ENCODE measurements around the gene AUH. TPM values are rescaled to one million over a fixed set of nuclear protein-coding genes. Genes with fewer than 3 reads are reported as not detected.

AUH gene
- total RNA-seq, 1 donor from 2014 or later: 9.8 TPM

- Mint-ChIP-seq H3K4me1 (ENCODE audit: low read depth, unreplicated experiment) (peaks cover 5% of the 10 kb centered on the region), H3K27me3 (ENCODE audit: low read depth, unreplicated experiment) (no peaks in the 10 kb centered on the region), H3K4me3 (ENCODE audit: unreplicated experiment) (no peak overlapping the region), H3K9me3 (ENCODE audit: unreplicated experiment) (no peaks in the 10 kb centered on the region), H3K36me3 (ENCODE audit: low read depth, unreplicated experiment) (peaks cover 3% of the 10 kb centered on the region), H3K27ac (ENCODE audit: unreplicated experiment) (no peak overlapping the region)
- H3K27ac ChIP-seq (ENCODE audit: low read depth, low read length): no peak overlapping the region
- H3K9me3 ChIP-seq (ENCODE audit: insufficient read depth, low read depth, low read length): no peaks in the 10 kb centered on the region
- no peaks in the 10 kb centered on the region for H4K20me1 ChIP-seq (ENCODE audit: insufficient read depth, low read length)
- no peaks in the 10 kb centered on the region for H3K27me3 ChIP-seq (ENCODE audit: insufficient read depth, low read length)
- no peak overlapping the region for H3K4me3 ChIP-seq (ENCODE audit: insufficient read depth, low read depth, low read length)
- FAIRE-seq (no peak), DNase-seq (ENCODE audit: low read depth) (peak; percentile 44)
- H3K9ac ChIP-seq (ENCODE audit: low read length): no peak overlapping the region
- H2AFZ ChIP-seq (ENCODE audit: low read depth, low read length): no peak overlapping the region
- TF ChIP-seq EZH2 (IDR thresholded peaks at IDR 0.05; ENCODE audit: insufficient read depth, low read length): no peak
- TF ChIP-seq, protein P1, sequence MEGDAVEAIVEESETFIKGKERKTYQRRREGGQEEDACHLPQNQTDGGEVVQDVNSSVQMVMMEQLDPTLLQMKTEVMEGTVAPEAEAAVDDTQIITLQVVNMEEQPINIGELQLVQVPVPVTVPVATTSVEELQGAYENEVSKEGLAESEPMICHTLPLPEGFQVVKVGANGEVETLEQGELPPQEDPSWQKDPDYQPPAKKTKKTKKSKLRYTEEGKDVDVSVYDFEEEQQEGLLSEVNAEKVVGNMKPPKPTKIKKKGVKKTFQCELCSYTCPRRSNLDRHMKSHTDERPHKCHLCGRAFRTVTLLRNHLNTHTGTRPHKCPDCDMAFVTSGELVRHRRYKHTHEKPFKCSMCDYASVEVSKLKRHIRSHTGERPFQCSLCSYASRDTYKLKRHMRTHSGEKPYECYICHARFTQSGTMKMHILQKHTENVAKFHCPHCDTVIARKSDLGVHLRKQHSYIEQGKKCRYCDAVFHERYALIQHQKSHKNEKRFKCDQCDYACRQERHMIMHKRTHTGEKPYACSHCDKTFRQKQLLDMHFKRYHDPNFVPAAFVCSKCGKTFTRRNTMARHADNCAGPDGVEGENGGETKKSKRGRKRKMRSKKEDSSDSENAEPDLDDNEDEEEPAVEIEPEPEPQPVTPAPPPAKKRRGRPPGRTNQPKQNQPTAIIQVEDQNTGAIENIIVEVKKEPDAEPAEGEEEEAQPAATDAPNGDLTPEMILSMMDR (IDR thresholded peaks at IDR 0.05; ENCODE audit: insufficient read depth, low read depth, low read length): no peak
- no peaks in the 10 kb centered on the region for H3K36me3 ChIP-seq (ENCODE audit: insufficient read depth, low read length)
- no peaks in the 10 kb centered on the region for H3K79me2 ChIP-seq (ENCODE audit: insufficient read depth, low read length)
- peaks cover 11% of the 10 kb centered on the region for H3K4me1 ChIP-seq (ENCODE audit: insufficient read depth, low read length)
- H3K4me2 ChIP-seq (ENCODE audit: low read length): no peak overlapping the region
Measured at GRCh38 chr9:91301161-91301560, 60.6 kb downstream of the AUH start.

DNA sequence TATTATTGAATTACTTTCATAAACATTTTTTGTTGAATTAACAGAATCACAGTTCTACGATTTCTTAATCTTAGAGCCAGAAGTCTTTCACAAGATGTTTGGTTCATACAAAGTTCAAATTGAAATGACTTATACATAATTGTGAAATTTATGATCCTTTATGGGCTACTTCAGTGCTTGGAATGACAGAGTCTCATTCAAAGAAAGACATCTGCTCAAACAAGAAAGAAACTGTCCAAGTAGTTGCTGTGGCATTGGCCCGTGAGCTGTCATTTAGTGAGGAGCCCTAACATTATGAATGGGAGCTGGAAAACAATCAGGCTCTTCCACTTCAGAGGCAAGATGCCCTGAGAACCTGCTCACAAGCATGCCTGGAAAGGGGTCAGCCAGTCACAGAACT is 63.4 kb downstream of the AUH start:
- Histone ChIP-seq H3K36me3 (ENCODE audit: insufficient read depth, low read length) (no peaks in the 10 kb centered on the region), H3K4me2 (ENCODE audit: low read length) (no peak overlapping the region), H3K27me3 (ENCODE audit: insufficient read depth, low read length) (no peaks in the 10 kb centered on the region), H4K20me1 (ENCODE audit: insufficient read depth, low read length) (no peaks in the 10 kb centered on the region), H3K79me2 (ENCODE audit: insufficient read depth, low read length) (no peaks in the 10 kb centered on the region), H3K4me1 (ENCODE audit: insufficient read depth, low read length) (peaks cover 11% of the 10 kb centered on the region), H3K4me3 (ENCODE audit: insufficient read depth, low read depth, low read length) (no peak overlapping the region), H2AFZ (ENCODE audit: low read depth, low read length) (no peak overlapping the region), H3K9ac (ENCODE audit: low read length) (no peak overlapping the region), H3K9me3 (ENCODE audit: insufficient read depth, low read depth, low read length) (no peaks in the 10 kb centered on the region), H3K27ac (ENCODE audit: low read depth, low read length) (no peak overlapping the region)
- H3K36me3 Mint-ChIP-seq (ENCODE audit: low read depth, unreplicated experiment): peaks cover 22% of the 10 kb centered on the region
- TF ChIP-seq EZH2 (IDR thresholded peaks at IDR 0.05; ENCODE audit: insufficient read depth, low read length): no peak
- TF ChIP-seq, protein P1 (IDR thresholded peaks at IDR 0.05; ENCODE audit: insufficient read depth, low read depth, low read length): no peak
- no peak overlapping the region for H3K27ac Mint-ChIP-seq (ENCODE audit: unreplicated experiment)
- peaks cover 3% of the 10 kb centered on the region for H3K4me1 Mint-ChIP-seq (ENCODE audit: low read depth, unreplicated experiment)
- DNase-seq (ENCODE audit: low read depth) (no peak), FAIRE-seq (no peak)
- no peaks in the 10 kb centered on the region for H3K9me3 Mint-ChIP-seq (ENCODE audit: unreplicated experiment)
- no peak overlapping the region for H3K4me3 Mint-ChIP-seq (ENCODE audit: unreplicated experiment)
- H3K27me3 Mint-ChIP-seq (ENCODE audit: low read depth, unreplicated experiment): no peaks in the 10 kb centered on the region

- H3K4me1 ChIP-seq (ENCODE audit: insufficient read depth, low read length): peaks cover 5% of the 10 kb centered on the region
- no peak overlapping the region for H3K9ac ChIP-seq (ENCODE audit: low read length)
- no peak for TF ChIP-seq EZH2 (IDR thresholded peaks at IDR 0.05; ENCODE audit: insufficient read depth, low read length)
- TF ChIP-seq, protein P1 (IDR thresholded peaks at IDR 0.05; ENCODE audit: insufficient read depth, low read depth, low read length): no peak
- H3K4me3 Mint-ChIP-seq (ENCODE audit: unreplicated experiment): no peak overlapping the region
- H2AFZ ChIP-seq (ENCODE audit: low read depth, low read length): no peak overlapping the region
- H3K9me3 Mint-ChIP-seq (ENCODE audit: unreplicated experiment): no peaks in the 10 kb centered on the region
- H3K4me3 ChIP-seq (ENCODE audit: insufficient read depth, low read depth, low read length): no peak overlapping the region
- DNase-seq (ENCODE audit: low read depth) (no peak), FAIRE-seq (no peak)
- no peaks in the 10 kb centered on the region for H3K27me3 Mint-ChIP-seq (ENCODE audit: low read depth, unreplicated experiment)
- no peaks in the 10 kb centered on the region for H3K27me3 ChIP-seq (ENCODE audit: insufficient read depth, low read length)
- peaks cover 27% of the 10 kb centered on the region for H3K36me3 Mint-ChIP-seq (ENCODE audit: low read depth, unreplicated experiment)
- peaks cover 2% of the 10 kb centered on the region for H3K4me1 Mint-ChIP-seq (ENCODE audit: low read depth, unreplicated experiment)
- no peak overlapping the region for H3K27ac Mint-ChIP-seq (ENCODE audit: unreplicated experiment)
- no peak overlapping the region for H3K27ac ChIP-seq (ENCODE audit: low read depth, low read length)
- no peaks in the 10 kb centered on the region for H3K9me3 ChIP-seq (ENCODE audit: insufficient read depth, low read depth, low read length)
- no peak overlapping the region for H3K4me2 ChIP-seq (ENCODE audit: low read length)
- H3K36me3 ChIP-seq (ENCODE audit: insufficient read depth, low read length): no peaks in the 10 kb centered on the region
- H3K79me2 ChIP-seq (ENCODE audit: insufficient read depth, low read length): no peaks in the 10 kb centered on the region
- H4K20me1 ChIP-seq (ENCODE audit: insufficient read depth, low read length): no peaks in the 10 kb centered on the region
Measured at GRCh38 chr9:91297306-91297705, 64.4 kb downstream of the AUH start.
